GM21367 (cell line): ENCODE measurements around the gene PTPRE.
"Not testable (repeated sequence)": the region's sequence is repeated elsewhere in the genome, so short reads cannot be mapped to it uniquely, and the experiment has no call there.

Experiments
- ATAC-seq: cut with Tn5 transposase; IDR thresholded peaks from one replicate; pipeline ENCODE4 v1.9.1; 2021; ENCODE audit not compliant: unreplicated experiment

Gene PTPRE

DNA sequence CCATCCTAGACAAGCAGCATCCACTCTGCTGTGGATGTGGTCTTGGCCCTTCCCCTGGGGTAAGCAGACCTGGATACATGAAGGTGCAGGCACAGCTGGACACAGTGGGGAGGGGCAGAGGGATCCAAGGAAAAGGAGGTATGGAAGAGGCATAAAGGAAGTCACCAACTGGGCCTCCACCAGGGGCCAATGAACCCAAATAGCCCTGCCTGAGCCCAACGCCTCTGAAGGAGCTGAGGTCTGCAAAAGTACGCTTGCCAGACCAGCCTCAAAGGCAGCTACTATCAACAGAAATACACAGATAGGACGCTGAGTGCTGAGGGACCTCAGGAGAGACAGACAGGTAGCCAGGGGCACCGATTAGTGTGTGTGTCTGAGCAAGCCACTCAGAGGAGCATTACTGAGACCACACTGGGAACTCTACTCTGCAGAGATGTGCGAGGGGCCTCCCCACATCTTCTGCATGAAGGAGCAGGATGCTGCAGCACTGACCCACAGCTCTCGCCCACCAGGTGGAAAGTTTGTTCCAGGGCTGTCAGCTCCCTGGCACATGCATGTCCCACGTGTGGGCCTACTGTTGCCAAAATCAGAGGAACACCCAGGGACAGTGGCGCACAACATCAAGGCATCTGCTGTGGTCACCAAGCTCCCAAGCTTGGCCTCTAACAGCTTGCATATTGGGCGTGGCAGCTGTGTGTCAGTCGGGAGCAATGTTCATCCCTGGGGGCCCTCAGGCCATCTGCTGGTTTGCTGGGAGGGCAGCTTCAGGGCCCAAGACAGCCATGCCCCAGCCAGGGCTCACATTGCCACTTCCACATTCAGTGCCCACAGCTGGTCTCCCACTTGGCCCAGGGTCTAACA lies 179.3 kb downstream of the PTPRE start:
- no peak for ATAC-seq

DNA sequence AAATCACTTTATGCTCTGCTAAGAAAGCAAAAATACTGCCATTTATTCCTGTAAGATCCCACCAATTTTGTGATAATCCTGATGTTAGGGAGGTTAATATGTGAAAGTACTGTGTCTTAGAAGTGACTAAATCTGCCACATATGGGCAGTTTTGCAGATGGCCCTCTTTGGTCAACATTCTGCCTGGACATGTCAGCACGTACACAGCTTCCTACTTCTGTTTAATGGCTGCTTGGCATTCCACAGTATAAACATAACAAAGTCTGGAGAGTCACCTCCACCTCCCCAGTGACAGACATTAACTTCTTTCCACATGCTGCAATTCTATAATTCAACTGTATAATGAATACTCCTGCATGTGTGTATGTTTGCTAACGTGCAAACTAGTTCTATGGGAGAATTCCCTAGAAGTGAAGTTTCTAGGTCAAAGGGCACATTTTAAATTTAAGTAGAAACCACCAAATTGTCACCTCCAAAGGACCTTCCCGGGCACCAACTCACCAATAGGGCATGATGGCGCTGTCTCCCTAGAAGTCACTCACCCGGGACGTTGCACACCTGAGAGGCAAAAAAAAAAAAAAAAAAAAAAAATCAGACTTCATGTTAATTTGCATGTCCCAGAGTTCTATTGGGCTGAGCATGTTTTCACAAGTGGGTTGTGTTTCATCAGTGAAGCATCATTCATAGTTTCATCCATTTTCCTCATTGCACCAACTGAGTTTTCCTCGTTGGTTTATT lies 180.4 kb downstream of the PTPRE start:
- ATAC-seq: no peak

GRCh38 chr10:128087884-128088709 lies 181.2 kb downstream of the PTPRE start:
- no peak for ATAC-seq

- ATAC-seq: no peak
These were observed 184.8 kb downstream of the PTPRE start for GRCh38 chr10:128091636-128092210.

GRCh38 chr10:128092454-128092853 lies 185.6 kb downstream of the PTPRE start:
- ATAC-seq: no peak

GRCh38 chr10:128094596-128094995 lies 187.7 kb downstream of the PTPRE start:
- not testable (repeated sequence) for ATAC-seq

GRCh38 chr10:128095027-128095752 lies 188.3 kb downstream of the PTPRE start:
- ATAC-seq: peak; percentile 39

DNA sequence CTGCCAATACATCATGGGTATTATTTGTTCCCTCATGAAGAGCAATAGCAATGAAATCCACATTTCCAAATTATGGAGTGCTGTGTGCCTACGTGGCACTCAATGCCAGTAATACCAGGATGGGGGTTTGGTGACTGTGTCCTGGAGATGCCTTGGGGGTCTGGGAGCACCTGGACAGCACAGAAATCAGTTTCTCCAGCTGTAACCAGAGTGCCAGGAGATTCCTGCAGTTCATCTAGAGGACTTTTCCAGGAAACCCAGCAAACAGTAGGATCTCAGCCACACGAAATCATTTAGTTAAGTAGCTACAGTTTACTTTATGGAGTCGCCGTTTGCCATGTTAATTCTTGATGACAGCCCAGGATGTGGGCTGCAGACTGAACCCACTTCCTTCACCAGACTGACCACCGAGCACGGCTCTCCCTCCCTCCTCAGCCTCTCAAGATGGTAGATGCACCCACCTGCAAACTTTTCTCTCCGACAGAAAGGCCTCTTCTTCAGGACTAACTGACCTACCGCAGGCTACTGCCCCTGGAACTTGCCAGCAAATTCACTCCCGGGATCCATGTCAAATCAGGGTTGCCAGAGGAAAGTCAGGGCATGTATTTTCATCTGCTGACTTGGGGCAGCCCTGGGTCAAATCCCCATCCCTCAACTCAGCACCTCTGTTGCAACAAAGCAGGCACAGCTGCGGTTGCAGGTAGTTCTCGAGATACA lies 189.0 kb downstream of the PTPRE start:
- no peak for ATAC-seq

GRCh38 chr10:128096486-128097199 lies 189.7 kb downstream of the PTPRE start:
- no peak for ATAC-seq

DNA sequence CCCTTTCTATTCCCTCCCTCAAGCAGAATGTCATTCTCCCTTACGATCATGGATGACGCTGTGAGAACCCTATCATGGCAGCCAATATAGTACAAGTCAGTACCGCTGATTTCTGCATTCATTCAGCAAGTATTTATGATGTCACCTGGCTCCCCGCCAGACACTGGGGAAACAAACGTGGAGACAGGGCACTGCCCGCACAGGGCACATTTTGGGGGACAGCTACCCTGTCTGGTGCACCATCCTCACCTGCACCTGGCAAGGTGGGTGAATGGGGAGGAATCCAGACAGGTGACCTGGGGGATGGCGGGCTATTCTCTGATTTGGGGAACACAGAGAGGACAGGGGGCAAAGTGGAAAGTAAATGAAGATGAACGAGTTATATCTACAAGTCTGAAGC lies 190.9 kb downstream of the PTPRE start:
- no peak for ATAC-seq

GRCh38 chr10:128098631-128099030 lies 191.7 kb downstream of the PTPRE start:
- no peak for ATAC-seq

DNA sequence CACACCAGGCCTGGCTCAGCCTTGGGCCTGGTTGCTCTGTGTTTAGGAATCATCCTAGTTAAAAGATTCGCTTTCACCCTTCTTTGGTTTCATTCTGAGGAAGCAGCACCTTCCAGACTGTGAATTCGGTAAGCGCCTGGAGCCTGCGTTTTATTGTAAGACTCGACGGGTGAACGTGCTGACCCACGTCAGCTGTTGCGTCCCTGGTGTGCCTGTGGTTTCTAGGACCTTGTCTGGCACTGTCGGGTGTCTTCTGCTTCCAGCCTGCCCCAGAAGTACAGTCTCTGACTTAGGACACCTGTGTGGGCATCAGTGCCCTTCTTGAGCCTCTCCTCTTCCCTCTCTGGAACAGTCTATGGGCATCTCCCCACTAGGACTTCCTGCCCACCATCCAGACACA lies 193.0 kb downstream of the PTPRE start:
- no peak for ATAC-seq

DNA sequence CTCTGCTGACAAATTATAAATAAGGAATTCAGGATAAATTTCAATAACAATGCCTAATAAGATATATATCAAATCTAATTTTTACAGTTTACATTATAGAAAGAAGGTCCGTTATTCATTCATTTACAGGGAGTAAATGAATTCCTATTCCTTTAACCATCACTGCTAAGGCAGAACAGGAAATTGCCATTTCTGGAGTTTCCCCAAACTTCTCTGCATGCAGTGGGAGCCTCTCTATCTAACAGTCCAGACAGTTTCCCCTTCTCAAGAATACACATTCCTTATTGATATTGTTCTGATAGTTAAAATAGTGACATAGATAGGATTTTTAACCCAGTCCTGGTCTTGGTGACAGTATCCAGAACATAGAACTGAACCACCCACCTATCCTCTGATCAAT lies 195.0 kb downstream of the PTPRE start:
- ATAC-seq: no peak

DNA sequence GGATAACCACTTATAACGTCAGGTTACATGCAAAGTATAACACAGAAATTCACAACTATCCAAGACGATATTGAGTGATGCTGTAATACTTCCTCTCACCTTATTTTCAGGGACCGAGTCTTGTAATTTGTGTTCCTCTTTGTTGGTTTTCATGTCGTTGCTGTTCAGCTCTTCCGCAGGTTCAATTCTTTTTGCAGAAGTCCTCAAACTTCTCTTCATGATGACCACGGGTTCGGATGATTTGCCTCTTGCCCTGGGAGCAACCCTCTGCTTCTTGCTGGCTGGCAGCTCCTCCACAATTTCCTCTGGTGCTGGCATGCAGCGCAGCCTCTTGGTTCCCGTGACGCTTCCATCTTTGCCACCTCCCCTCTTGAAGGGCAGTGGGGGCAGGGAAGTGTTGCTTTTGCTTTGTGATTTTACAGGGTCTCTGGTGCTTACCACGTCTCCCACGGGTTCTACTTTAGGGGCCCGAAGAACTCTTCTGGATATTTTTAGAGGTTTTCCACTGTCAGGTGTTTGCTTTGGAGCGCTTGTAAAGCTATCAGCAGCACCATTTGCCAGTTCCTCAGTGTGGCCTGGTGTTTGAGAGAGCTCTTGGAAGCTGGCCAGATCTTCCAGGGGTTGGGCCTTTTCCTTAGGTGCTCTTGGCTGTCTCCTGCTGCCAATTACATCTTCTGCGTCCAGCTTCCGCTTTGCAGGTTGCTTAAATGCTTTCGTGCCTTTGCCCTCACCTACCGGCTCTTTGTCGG lies 195.8 kb downstream of the PTPRE start:
- no peak for ATAC-seq

DNA sequence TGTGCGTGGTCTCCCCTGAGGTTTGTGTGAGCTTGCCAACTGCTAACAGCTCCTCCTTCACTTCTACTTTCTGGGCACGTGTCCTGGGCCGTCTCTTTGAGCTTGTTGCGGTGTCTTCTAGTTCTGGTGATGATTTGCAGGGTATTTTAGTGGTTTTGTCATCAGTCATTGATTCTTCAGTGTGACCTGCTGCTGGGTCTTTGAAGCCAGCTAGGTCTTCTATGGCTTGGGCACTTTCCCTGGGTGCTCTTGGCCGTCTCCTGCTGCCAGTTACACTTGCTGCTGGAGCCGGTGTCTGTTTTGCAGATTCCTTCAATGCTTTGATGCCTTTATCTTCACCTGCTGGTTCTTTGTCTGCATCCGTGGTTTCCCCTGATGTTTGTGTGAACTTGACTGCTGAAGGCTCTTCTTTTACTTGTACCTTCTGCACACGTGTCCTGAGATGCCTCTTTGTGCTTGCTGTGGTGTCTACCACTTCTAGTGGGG lies 196.4 kb downstream of the PTPRE start:
- ATAC-seq: no peak

DNA sequence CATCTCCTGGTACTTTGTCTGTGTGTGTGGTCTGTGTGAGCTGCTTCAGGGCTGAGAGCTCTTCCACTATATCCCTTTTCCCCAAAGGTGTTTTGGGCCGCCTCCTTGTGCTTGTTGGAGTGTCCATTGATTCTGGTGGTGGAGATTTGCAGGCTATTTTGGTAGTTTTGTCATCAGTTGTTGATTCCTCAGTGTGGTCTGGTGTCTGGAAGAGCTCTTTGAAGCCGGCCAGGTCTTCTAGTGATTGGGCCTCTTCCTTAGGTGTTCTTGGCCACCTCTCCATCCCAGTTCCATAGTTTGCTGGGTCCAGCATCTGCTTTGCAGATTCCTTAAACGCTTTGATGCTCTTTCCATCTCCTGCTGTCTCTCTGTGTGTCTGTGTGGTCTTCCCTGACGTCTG lies 198.5 kb downstream of the PTPRE start:
- no peak for ATAC-seq

DNA sequence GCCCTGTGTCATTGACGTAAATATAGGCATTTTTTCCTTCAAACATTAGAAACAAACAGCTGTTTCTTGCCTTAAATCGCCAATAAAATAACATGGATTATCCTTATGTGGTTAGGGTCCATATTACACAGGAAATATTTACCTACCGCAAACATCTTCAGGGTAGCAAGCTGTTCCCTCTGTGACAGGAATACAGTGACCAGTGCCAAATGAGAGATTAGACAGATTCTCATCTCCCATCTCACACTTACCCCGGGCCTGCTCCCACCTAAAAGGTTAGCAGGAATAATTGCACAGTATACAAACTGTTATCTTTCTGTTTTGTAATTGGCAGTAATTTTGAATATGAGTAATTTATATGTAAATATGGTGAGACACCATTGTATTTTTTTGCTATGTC lies 202.8 kb downstream of the PTPRE start:
- no peak for ATAC-seq

DNA sequence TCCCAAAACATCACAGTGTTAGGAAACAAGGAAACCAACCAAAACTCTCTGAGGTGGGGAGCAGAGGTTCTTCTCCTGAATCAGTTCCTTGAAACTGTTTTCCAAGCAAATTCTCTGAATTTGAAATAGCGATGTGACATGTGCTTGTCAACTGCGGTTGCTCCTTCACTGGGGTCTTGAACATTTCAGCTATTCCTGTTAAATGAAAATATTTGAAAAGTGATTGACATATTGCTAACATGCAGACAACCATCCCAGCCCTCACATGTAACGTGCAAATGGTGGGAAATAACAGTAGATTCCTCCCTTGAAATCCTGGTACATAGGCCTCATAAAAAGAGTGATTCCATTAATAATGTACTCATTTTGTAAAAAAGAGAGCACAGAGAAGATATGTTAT lies 203.4 kb downstream of the PTPRE start:
- ATAC-seq: no peak
